CD14-positive monocyte (primary cell): ENCODE data around the gene BAAT. TPM values are rescaled to one million over a fixed set of nuclear protein-coding genes. Genes with fewer than 3 reads are reported as not detected.

Experiments used
- DNase-seq, 3 donors: peaks; one replicate each; pipeline ENCODE4 v3.0.0-alpha.2; 2011 to 2022
- H2AFZ ChIP-seq: 2 replicates; pipeline ENCODE4 v1.6.0; 2012; ENCODE audit warnings: mild to moderate bottlenecking, low read depth, low read length, inconsistent platforms; ENCODE audit not compliant: insufficient read depth, poor library complexity, severe bottlenecking
- H3K27ac ChIP-seq, 2 donors: 1 replicate in 1 of 2; 2 replicates in 1 of 2; pipeline ENCODE4 v1.5.1; 2012 to 2013; ENCODE audit warnings: low read length in 2 of 2, control low read depth in 1 of 2, inconsistent platforms in 1 of 2, low read depth in 1 of 2, mild to moderate bottlenecking in 1 of 2
- H3K27me3 ChIP-seq, 2 donors: one replicate each; pipeline versions ENCODE4 v1.6.0 to v1.6.1; 2011 to 2013; ENCODE audit warnings: low read length in 2 of 2; ENCODE audit not compliant: control insufficient read depth in 2 of 2, insufficient read depth in 2 of 2
- H3K36me3 ChIP-seq, 2 donors: replicated peaks in 1 of 2; 1 replicate in 1 of 2; 2 replicates in 1 of 2; pipeline versions ENCODE4 v1.5.1 to v1.6.1; 2012 to 2013; ENCODE audit warnings: low read length in 2 of 2, control low read depth in 1 of 2, inconsistent platforms in 1 of 2, mild to moderate bottlenecking in 1 of 2; ENCODE audit not compliant: insufficient read depth in 2 of 2, control insufficient read depth in 1 of 2
- H3K4me1 ChIP-seq, 2 donors: 1 replicate in 1 of 2; 2 replicates in 1 of 2; pipeline versions ENCODE4 v1.5.1 to v1.6.1; 2012 to 2013; ENCODE audit warnings: low read length in 2 of 2, control low read depth in 1 of 2, inconsistent platforms in 1 of 2, mild to moderate bottlenecking in 1 of 2, moderate library complexity in 1 of 2; ENCODE audit not compliant: insufficient read depth in 2 of 2, control insufficient read depth in 1 of 2
- H3K4me2 ChIP-seq: replicated peaks from 2 replicates; pipeline ENCODE3; 2012; ENCODE audit warnings: low read length, moderate library complexity, mild to moderate bottlenecking; ENCODE audit not compliant: poor library complexity, severe bottlenecking; ENCODE audit errors: extremely low read depth
- H3K4me3 ChIP-seq, 3 experiments: fragments of 200-600 bp in 1 of 3; sonication (generic) in 1 of 3; replicated peaks in 1 of 3; 1 replicate in 2 of 3; 2 replicates in 1 of 3; pipeline ENCODE4 v1.5.1; 2011 to 2013; ENCODE audit warnings: low read length in 3 of 3, mild to moderate bottlenecking in 3 of 3, control low read depth in 2 of 3, low read depth in 2 of 3, inconsistent platforms in 1 of 3, moderate library complexity in 1 of 3
- H3K79me2 ChIP-seq: 2 replicates; pipeline ENCODE4 v1.6.0; 2012; ENCODE audit warnings: mild to moderate bottlenecking, control low read depth, inconsistent platforms, low read length, moderate library complexity; ENCODE audit not compliant: insufficient read depth
- H3K9ac ChIP-seq: 2 replicates; pipeline ENCODE4 v1.6.0; 2017; ENCODE audit warnings: low read length, mild to moderate bottlenecking; ENCODE audit not compliant: insufficient read depth, poor library complexity, severe bottlenecking
- H3K9me3 ChIP-seq, 2 donors: replicated peaks in 1 of 2; 1 replicate in 1 of 2; 2 replicates in 1 of 2; pipeline versions ENCODE4 v1.5.1 to v1.6.1; 2012 to 2013; ENCODE audit warnings: low read length in 2 of 2, control low read depth in 1 of 2; ENCODE audit not compliant: control insufficient read depth in 1 of 2, insufficient read depth in 1 of 2
- H4K20me1 ChIP-seq: 2 replicates; pipeline ENCODE4 v1.6.0; 2012; ENCODE audit warnings: mild to moderate bottlenecking, low read length, control low read depth, moderate library complexity; ENCODE audit not compliant: insufficient read depth
- H3K27ac Mint-ChIP-seq, 7 donors: one replicate each; pipeline ENCODE4 v1.8.0; 2020; ENCODE audit warnings: mild to moderate bottlenecking in 7 of 7, mixed read lengths in 7 of 7, moderate library complexity in 6 of 7, inconsistent platforms in 2 of 7
- H3K27me3 Mint-ChIP-seq, 3 donors: one replicate each; pipeline ENCODE4 v1.8.0; 2021 to 2022; ENCODE audit warnings: low read depth in 3 of 3, mild to moderate bottlenecking in 3 of 3, mixed read lengths in 3 of 3, moderate library complexity in 3 of 3, inconsistent platforms in 1 of 3
- H3K36me3 Mint-ChIP-seq, 2 donors: one replicate each; pipeline ENCODE4 v1.8.0; 2020; ENCODE audit warnings: mixed read lengths in 2 of 2, inconsistent platforms in 1 of 2, mild to moderate bottlenecking in 1 of 2
- H3K4me1 Mint-ChIP-seq: one replicate; pipeline ENCODE4 v1.8.0; 2020; ENCODE audit warnings: mild to moderate bottlenecking, mixed read lengths
- H3K4me3 Mint-ChIP-seq, 2 donors: one replicate each; pipeline ENCODE4 v1.8.0; 2020; ENCODE audit warnings: mild to moderate bottlenecking in 2 of 2, mixed read lengths in 2 of 2, moderate library complexity in 1 of 2
- H3K9me3 Mint-ChIP-seq, 7 donors: one replicate each; pipeline ENCODE4 v1.8.0; 2020 to 2022; ENCODE audit warnings: mixed read lengths in 7 of 7, mild to moderate bottlenecking in 6 of 7, moderate library complexity in 6 of 7, inconsistent platforms in 2 of 7
- WGBS: methylation state at CpG from one replicate; pipeline ENCODE4 v1.1.5; 2013; ENCODE audit warnings: missing lambda C conversion rate; ENCODE audit not compliant: insufficient coverage; 5-methylcytosine and 5-hydroxymethylcytosine counted together
- intact Hi-C, 2 donors: fragments of 100-400 bp; cut with micrococcal nuclease; formaldehyde crosslinking; loops; one replicate each; pipeline versions ENCODE4 v1.15.0 to v1.15.1; 2023
- polyA plus RNA-seq, 3 donors: library from polyadenylated mRNA; depleted of rRNA in 1 of 3; unstranded in 2 of 3; stranded (reverse) in 1 of 3; fragments of 300-500 nt in 2 of 3; fragments of >200 nt in 1 of 3; fragmentation: Illumina TruSeq in 2 of 3; gene quantifications; 1 replicate in 2 of 3; 2 replicates in 1 of 3; pipeline ENCODE4 v1.2.3, GENCODE V29; 2012 to 2021
- TF ChIP-seq, protein P1 (sequence below): fragments of 200-600 bp; IDR thresholded peaks from one replicate; pipeline ENCODE4 v1.8.0; 2022; ENCODE audit warnings: antibody characterized with exemption, mild to moderate bottlenecking

Gene BAAT
- polyA plus RNA-seq, 3 donors = not detected

GRCh38 chr9:101432740-101433139, 47.9 kb upstream of the BAAT start:
- no peaks in the 10 kb centered on the region for H3K36me3 ChIP-seq
- no peak overlapping the region for H2AFZ ChIP-seq
- no peaks in the 10 kb centered on the region for H3K4me1 ChIP-seq
- TF ChIP-seq, protein P1, sequence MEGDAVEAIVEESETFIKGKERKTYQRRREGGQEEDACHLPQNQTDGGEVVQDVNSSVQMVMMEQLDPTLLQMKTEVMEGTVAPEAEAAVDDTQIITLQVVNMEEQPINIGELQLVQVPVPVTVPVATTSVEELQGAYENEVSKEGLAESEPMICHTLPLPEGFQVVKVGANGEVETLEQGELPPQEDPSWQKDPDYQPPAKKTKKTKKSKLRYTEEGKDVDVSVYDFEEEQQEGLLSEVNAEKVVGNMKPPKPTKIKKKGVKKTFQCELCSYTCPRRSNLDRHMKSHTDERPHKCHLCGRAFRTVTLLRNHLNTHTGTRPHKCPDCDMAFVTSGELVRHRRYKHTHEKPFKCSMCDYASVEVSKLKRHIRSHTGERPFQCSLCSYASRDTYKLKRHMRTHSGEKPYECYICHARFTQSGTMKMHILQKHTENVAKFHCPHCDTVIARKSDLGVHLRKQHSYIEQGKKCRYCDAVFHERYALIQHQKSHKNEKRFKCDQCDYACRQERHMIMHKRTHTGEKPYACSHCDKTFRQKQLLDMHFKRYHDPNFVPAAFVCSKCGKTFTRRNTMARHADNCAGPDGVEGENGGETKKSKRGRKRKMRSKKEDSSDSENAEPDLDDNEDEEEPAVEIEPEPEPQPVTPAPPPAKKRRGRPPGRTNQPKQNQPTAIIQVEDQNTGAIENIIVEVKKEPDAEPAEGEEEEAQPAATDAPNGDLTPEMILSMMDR = no peak
- H3K79me2 ChIP-seq = no peaks in the 10 kb centered on the region
- H3K4me2 ChIP-seq = no peak overlapping the region
- no peaks in the 10 kb centered on the region for H3K27me3 ChIP-seq
- no peaks in the 10 kb centered on the region for H3K9me3 ChIP-seq
- no peak overlapping the region for H3K4me3 ChIP-seq
- no peak for DNase-seq
- Mint-ChIP-seq H3K4me3 (no peak overlapping the region), H3K27me3 (peaks cover 0 to 7% (median 5%) of the 10 kb centered on the region in 3 donors), H3K36me3 (no peaks in the 10 kb centered on the region), H3K9me3 (peaks cover 0 to 12% (median 1%) of the 10 kb centered on the region in 7 donors), H3K4me1 (no peaks in the 10 kb centered on the region), H3K27ac (no peak overlapping the region)
- WGBS = no CpG with 5 or more reads among the region's 1 CpG
- H3K27ac ChIP-seq = no peak overlapping the region
- no peak overlapping the region for H3K9ac ChIP-seq
- no peaks in the 10 kb centered on the region for H4K20me1 ChIP-seq
- intact Hi-C loops = no loop called here

DNA sequence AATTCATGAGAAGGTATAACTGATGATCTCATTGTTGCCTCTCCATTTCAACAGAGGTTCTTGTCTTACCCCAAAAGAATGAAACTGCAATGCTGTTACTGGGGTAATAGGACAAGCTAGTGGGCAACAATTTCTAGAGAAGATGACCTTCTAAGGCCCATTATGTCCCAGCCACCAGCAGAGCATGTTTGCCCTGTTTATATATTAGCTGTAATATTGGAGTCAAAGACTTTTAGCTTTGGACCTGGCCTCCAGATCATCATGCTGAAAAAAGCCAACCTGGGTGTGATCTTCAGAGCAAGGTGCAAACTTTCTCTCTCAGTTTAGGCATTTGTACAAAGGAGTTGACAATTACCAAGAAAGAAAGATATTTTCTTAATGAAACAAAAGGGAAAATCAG, 47.4 kb upstream of the BAAT start:
- no peaks in the 10 kb centered on the region for H3K79me2 ChIP-seq
- no peak for DNase-seq
- H3K27ac ChIP-seq = no peak overlapping the region
- no peak overlapping the region for H3K9ac ChIP-seq
- Mint-ChIP-seq H3K27ac (no peak overlapping the region), H3K36me3 (no peaks in the 10 kb centered on the region), H3K27me3 (peaks cover 0 to 7% (median 5%) of the 10 kb centered on the region in 3 donors), H3K4me1 (no peaks in the 10 kb centered on the region), H3K4me3 (no peak overlapping the region), H3K9me3 (peaks cover 0 to 12% (median 1%) of the 10 kb centered on the region in 7 donors)
- H3K4me1 ChIP-seq = no peaks in the 10 kb centered on the region
- no peaks in the 10 kb centered on the region for H3K36me3 ChIP-seq
- no peak overlapping the region for H3K4me3 ChIP-seq
- no peaks in the 10 kb centered on the region for H3K27me3 ChIP-seq
- H4K20me1 ChIP-seq = no peaks in the 10 kb centered on the region
- no peak overlapping the region for H3K4me2 ChIP-seq
- H2AFZ ChIP-seq = no peak overlapping the region
- TF ChIP-seq, protein P1 = no peak
- H3K9me3 ChIP-seq = no peaks in the 10 kb centered on the region
- intact Hi-C loops = no loop called here
